HUDEP-2 (cell line): ENCODE data around the gene LAMP2.
"Not testable (repeated sequence)": the region's sequence is repeated elsewhere in the genome, so short reads cannot be mapped to it uniquely, and the experiment has no call there.

ENCODE experiments used
- DNase-seq, 76 experiments: peaks; one replicate each; lab custom pipeline; 2025; ENCODE audit not compliant: unreplicated experiment in 76 of 76; lab: John Stamatoyannopoulos, UW

LAMP2 gene

GRCh38 chrX:120468825-120469525 is at the start of gene LAMP2:
TSS of gene LAMP2 (minus strand) at chrX:120469296. CDS start at chrX:120469169, 127 bp downstream.
- DNase-seq: peak in 75 of 76 experiments; percentile 1 to 81 (median 64)

- no peak for DNase-seq
These were observed 48.8 kb upstream of the LAMP2 start for GRCh38 chrX:120517936-120518335.

GRCh38 chrX:120514236-120514635 is 45.1 kb upstream of the LAMP2 start:
- DNase-seq: peak in 8 of 76 experiments; percentile 0 to 12 (median 4)

DNA sequence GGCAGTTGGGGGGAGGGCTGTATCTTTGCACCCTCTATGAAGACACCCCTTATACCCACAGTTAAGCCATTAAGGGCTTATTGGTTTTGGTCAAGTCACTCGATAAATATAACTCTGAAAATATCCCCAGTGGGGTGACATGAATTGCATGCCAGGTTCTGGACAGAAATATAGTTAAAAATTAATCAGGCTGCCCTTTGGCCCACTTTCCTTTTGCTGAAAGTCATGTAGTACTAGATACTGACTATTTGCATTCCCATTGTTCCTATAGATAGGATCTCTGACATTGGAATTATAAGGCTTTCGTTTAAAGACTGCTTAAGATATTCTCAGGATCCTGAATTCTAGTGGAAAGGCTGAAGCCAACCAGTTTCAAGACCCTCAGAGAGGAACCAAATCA is 43.5 kb upstream of the LAMP2 start:
- DNase-seq: no peak

- DNase-seq: no peak
These were observed 43.1 kb upstream of the LAMP2 start for GRCh38 chrX:120512222-120512621.

- no peak for DNase-seq
These were observed 35.5 kb upstream of the LAMP2 start for GRCh38 chrX:120504569-120504968.

DNA sequence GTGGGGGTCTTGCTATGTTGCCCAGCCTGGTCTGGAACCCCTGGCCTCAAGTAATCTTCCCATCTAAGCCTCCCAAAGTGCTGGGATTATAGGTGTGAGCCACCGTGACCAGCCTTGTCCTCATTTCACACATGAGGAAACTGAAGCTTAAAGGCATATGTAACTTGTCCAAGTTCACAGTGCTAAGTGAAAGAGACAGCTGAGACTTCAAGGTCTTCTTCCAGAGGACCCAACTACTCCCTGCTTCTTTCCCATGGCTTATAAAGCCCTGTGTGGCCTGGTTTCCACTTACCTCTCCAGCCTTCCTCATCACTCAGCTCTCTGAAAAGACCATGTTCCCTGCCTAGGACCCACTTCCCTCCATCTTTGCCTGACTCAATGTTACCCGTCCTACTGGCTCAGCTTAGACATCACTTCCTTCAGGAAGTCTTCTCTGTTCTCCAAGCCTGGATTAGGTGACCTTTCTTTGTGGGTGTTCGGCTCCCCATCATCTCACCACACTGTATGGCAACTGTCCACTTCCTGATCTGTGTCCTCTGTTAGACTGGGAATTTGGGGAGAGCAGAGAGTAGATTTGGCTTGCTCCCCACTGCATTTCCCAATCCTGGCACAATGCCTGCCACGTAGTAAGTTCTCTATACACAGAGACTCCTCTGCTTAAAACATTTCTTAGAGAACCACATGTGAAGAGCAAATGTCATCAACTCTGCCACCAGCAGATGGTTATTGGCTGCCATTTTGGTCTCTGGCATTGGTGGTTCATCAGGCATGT is 30.4 kb upstream of the LAMP2 start:
- DNase-seq: no peak

DNA sequence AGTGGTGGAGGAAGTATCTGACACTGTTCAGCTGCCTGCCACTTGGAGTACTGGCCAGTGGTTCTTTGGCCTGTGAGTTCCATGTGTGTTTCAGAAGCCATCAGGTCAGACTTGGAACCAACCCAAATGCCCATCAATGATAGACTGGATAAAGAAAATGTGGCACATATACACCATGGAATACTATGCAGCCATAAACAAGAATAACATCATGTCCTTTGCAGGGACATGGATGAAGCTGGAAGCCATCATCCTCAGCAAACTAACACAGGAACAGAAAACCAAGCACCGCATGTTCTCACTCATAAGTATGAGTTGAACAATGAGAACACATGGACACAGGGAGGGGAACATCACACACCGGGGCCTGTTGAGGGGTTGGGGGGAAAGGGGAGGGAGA is 21.0 kb upstream of the LAMP2 start:
- DNase-seq: not testable (repeated sequence)

GRCh38 chrX:120486786-120487185 is 17.7 kb upstream of the LAMP2 start:
- DNase-seq: no peak

GRCh38 chrX:120485638-120486520 is 16.8 kb upstream of the LAMP2 start:
- peak in 75 of 76 experiments; percentile 2 to 87 (median 70) for DNase-seq

DNA sequence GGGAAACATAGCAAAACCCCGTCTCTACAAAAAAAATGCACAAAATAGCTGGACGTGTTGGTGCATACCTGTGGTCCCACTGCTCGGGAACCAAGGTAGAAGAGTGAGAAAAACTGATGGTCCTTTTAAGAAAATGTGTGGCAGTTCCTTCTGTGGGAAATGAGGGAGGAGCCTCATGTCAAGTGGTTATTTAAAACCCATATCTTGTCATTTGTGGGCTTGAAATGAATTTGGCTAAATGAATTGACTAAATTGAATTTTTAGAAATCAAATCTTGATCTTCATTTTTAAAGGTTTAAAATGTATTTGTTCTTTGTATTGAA is 16.2 kb upstream of the LAMP2 start:
- peak in 8 of 76 experiments; percentile 0 to 57 (median 20) for DNase-seq

GRCh38 chrX:120477453-120477852 is 8.4 kb upstream of the LAMP2 start:
- DNase-seq: no peak

- no peak for DNase-seq
These were observed 7.6 kb upstream of the LAMP2 start for GRCh38 chrX:120476714-120477113.

DNA sequence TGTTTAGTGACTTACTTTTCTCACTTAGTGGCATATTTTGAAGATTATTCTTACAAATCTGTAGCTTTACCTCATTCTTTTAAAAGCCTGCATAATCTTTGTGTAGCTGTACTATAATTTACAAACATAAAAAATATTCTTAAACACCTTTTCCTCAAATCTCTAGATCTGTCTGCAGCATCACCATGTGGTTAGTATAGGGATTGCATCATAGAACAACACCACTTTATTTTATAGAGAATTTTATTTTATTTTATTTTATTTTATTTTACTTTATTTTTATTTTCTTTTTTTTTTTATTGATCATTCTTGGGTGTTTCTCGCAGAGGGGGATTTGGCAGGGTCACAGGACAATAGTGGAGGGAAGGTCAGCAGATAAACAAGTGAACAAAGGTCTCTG is 6.4 kb upstream of the LAMP2 start:
- peak in 2 of 76 experiments; percentile 0 to 6 for DNase-seq

DNA sequence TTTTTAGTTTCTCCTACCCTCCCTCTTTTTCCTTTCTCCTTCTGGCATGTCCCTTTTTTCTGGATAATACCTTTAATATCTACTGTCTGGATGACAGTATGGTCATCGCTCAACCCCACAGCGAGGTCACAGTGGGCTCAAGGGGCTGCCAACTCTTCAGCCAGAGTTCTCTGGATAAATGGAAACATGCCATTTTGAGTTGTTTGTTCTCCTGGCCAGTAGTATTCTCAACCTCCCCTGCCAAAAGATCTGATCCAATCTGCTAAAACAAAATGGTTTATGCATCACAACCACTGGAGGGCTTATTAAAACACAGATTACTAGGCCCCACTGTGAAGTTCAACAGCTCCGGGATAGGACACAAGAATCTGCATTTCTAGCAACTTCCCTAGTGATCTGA is 5.0 kb upstream of the LAMP2 start:
- DNase-seq: no peak

- not testable (repeated sequence) for DNase-seq
These were observed 561 bp upstream of the LAMP2 start for GRCh38 chrX:120469657-120470056.

- no peak for DNase-seq
These were observed 644 bp downstream of the LAMP2 start for GRCh38 chrX:120468479-120468824.

GRCh38 chrX:120468071-120468470 is 1.0 kb downstream of the LAMP2 start:
- no peak for DNase-seq

DNA sequence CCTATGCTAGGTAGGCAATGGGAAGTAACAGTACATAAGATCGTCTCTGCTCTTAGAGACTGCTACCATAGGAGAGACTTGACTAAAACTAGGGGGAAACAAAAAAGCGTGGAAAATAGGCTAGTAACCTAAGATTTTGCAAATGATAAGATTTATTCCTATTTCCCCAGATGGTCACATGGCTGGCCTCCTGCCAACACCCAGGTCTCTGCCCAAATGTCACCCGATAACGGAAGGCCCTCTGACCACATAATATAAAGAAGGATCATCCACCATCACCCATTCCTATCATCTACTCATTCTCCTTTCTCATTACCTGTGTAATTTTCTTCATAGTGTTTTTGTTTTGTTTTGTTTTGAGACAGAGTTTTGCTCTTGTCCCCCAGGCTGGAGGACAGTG is 4.7 kb downstream of the LAMP2 start:
- DNase-seq: peak in 21 of 76 experiments; percentile 1 to 39 (median 3)

DNA sequence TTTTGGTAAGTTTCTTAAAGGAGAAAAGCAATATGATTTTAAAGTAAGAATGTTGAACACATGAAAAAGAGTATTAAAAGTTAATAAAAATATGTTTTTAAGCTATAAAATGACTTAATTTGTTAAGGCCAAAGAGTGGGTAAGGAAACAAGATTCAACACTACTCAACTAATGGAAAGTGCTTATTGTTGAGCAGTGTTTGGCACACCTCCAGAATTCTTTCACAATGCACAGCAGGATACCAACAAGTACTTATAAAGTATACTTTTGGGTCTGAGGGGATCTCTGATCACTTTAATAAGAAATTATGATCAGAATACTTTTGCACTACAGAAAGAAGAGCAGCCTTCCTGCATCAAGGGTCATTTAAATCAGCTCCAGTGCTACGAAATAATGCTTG is 5.9 kb downstream of the LAMP2 start:
- peak in 6 of 76 experiments; percentile 0 to 18 (median 4) for DNase-seq

DNA sequence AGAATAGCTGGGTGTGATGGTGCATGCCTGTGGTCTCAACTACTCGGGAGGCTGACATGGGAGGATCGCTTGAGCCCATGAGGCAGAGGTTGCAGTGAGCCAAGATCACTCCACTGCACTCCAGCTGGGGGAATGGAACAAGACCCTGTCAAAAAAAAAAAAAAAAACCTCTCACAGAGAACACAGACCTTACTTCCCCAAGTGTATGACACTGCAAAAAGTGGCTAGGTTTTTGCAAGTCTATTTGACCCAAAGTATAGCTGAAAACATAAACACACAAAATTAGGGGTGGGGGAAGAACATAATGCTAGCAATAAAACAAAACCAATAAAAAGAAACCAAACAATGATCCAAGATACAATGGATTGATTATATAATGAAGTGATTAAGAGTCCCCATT is 6.7 kb downstream of the LAMP2 start:
- no peak for DNase-seq
